Activated T-cell treated with anti-CD3 and anti-CD28 coated beads for 1 hour (primary cell): ENCODE measurements around the gene IGSF21.

Experiments
- DNase-seq: peaks from one replicate; pipeline ENCODE4 v3.0.0-alpha.2; 2020; ENCODE audit warnings: low read depth

The IGSF21 gene

DNA sequence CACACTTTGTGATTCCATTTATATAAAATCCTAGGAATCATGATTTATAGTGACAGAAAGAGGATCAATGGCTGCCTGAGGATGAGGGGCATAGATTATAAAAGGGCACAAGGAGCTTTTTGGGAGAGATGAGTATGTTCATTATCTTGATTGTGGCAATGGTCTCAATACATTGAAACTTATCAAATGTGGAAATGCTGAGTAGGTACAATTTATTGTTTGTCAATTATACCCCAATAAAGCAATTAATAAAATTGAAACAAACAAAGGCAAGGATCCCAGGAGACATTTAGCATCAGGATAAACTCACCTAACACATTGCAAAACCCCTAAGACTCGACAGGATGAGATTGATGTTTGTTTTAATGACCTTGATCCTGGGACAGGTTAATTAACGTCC, 220.1 kb downstream of the IGSF21 start:
- DNase-seq: no peak

DNA sequence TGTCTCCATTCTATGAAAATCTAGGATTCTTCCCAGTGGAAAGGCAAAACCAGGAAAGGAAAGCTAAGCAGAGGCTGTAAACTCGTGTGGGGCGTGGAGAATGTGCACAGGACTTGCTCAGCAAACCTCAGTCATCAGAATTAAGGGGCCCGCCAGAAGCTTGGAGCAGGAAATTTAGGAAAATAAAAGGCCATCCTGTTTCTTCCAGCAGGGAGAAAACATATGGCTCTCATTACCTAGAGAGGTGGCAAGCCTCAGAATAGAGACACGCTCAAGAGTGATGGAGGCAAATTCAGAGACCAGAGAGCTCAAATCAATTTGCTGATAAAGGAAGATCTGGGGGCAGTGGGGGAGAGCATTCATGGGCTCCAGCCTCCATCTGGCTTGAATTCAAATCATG, 221.2 kb downstream of the IGSF21 start:
- DNase-seq: no peak

DNA sequence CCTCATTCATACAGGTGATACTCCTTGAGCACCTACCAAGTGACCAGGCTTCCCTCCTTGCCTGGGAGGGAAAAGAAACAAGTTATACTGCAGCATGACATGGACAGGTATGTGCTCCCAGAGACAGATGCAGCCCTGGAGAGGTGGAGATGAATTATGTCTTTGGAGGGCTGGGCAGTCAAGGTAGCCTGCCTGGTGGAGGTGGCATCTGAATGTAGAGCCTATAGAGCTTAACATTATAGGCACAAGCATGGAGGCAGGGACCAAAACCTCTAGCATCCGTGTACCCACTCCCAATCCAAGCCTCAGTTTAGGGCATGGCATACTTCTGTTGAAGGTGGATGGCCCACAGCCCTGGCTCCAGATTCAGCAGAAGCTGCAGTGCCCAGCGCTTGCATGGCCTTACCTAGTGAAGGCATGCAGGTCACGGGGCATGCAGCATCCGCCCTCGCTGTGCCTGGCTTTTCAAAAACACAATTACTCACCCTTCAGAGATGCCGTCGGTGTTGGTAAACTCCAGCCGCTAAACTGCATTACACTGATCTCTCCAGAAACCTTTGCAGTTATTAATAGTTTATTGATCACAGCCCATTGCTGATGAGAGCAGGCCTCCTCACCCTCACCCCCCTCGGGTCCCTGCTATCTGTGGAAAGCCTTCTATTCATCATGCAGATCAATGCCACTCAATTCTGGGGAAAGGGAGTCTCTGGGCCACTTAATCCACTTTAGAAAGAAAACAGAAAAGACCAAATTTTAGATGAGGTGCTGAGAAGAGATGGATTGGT, 222.1 kb downstream of the IGSF21 start:
- DNase-seq: no peak

DNA sequence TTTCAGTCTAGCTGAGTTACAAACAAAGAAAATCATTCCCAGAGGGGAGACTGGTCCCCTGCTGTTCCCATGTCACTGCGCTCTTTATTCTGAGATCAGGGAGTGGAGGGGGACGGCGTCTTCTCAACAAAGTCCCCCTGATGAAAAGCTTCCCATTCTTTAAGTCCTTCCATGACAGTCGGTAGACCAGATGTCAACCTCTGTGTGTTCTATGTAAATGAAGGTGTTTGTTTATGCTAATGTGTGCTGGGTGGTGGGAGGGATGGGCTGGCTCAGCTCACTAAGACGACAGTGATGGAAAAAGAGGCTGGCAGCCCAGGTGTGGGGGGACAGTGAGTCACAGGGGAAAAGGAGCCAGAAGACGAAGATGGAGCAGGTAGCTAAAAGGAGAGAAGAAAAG, 225.0 kb downstream of the IGSF21 start:
- no peak for DNase-seq

DNA sequence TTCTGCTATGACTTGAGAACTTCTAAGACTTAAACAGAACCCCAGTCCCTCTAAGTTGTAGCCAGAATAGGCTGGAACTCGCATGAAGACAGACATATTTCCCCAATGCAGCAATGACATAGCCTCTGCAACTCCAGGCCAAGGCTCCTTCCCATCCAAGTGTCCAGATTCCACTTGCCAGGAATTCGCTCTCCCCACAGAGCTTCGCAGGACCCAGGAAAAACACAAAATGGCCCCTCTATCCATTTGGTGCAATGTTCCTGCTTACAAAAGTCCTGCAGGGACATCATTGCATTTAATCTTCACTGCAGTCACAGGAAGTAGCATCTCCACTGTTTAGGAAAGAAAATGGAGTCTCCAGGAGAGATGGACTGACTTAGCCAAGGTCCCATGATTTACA, 225.6 kb downstream of the IGSF21 start:
- no peak for DNase-seq

DNA sequence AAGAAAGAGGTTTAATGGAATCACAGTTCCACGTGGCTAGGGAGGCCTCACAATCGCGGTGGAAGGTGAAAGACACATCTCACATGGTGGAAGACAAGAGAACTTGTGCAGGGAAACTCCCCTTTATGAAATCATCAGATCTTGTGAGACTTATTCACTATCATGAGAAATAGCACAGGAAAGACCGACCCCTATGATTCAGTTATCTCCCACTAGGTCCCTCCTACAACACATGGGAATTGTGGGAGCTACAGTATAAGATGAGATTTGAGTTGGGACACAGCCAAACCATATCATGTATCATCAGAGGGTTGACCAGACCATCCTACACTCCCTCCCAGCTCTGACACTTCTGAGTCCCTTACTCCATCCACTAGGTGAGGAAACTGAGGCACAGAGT, 229.2 kb downstream of the IGSF21 start:
- DNase-seq: no peak

DNA sequence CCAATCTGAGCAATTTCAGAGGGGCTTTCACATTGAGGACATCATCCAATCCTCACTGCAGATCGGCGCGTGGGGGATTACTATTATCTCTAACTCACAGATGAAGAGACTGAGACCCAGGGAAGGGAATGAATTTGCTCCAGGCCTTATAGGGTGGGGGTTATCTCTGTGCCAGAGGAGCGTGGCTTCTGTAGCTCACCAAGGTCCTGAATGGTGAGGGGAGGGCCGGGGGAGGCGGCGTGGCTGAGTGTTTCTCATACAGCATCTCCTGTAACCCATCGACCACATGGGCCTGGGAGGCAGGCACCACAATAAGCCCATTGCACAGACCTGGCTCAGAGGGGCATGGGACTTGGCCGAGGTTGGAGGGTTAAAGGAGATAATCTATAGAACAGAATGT, 230.2 kb downstream of the IGSF21 start:
- DNase-seq: no peak

DNA sequence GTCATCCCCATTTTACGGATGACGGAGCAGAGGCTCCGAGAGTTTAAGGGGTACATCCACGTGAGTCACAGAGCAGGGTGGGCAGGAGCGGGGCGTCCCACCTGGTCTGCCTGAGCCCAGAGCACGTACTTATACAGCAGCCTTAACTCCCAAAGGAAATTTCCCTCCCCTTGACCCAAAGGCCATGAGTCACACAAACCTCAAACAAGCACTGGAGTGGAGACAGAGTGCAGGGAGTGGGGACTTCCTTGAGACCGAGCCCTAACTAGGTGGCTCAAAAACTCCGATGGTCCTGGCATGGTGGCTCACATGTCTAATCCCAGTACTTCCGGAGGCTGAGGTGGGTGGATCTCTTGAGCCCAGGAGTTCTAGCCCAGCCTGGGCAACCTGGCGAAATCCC, 231.6 kb downstream of the IGSF21 start:
- DNase-seq: no peak

DNA sequence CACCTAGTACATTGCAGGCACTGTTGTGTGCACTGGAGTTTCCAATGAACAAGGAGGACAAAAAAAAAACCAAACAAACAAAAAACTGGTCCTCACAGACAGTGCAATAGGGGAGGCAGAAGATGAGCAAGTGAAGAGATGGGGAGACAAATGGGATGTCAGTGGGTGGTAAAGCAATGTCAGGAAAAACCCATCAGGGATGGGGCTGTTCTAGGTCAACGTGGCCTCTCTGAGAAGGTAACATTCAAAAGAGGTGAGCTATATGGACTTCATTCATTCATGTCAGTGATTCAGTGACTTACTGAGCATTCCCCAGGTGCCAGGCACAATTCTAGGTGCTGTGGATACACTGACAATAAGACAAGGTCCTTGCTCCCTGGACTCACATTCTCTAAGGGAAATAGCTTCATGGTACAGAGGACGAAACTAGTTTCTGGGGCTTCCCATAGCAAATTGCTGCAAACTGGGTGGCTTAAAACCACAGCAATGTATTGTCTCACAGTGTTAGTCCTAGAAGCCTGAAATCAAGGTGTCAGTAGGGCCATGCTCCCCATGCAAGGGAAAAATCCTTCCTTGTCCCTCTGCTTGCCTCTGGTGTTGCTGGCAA, 232.7 kb downstream of the IGSF21 start:
- no peak for DNase-seq

DNA sequence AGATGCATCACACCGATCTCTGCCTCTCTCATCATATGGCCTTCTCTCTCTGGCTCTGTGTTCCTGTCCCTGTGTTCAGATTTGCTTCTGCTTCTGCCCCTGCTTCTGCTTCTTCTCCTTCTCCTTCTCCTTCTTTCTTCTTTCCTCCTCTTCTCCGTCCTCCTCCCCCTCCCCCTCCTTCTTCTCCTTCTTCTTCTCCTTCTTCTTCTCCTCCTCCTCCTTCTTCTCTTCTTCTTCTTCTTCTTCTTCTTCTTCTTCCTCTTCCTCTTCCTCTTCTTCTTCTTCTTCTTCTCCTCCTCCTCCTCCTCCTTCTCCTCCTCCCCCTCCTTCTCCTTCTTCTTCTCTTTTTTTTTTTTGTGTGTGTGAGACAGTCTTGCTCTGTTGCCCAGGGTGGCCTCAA, 233.2 kb downstream of the IGSF21 start:
- no peak for DNase-seq

DNA sequence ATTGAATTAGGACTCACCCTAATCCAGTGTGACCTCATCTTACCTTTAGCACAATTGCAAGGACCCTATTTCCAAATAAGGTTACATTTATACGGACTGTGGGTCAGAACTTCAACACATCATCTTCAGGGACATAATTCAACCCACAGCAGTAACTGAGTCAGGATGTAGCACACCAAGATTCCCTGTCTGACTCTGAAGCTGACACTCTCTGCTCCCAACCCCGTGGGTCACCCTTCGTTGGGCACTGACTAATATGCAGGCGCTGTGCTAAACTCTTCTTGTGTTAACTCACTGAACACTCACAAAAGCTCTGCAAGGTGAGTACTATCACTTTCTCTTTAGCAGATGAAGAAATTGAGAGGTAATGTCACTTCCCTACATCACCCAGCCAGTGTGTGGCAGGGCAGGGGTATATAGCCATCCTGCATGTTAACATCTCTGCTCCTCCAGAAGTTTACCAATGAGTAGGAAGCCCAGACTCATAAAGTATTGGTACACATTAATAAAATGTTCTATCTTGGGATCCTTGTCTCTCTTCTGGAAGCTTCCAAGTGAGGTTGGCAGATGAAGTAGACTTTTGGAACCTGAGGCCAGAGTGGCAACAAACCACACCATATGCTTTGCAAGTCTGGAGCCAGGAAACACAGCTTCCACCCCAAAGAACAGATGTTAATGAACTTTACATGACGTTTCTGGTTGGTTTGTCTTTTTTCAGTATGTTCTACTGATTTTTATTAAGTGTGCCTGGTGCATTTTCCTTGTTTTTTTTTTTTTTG, 233.9 kb downstream of the IGSF21 start:
- DNase-seq: no peak

DNA sequence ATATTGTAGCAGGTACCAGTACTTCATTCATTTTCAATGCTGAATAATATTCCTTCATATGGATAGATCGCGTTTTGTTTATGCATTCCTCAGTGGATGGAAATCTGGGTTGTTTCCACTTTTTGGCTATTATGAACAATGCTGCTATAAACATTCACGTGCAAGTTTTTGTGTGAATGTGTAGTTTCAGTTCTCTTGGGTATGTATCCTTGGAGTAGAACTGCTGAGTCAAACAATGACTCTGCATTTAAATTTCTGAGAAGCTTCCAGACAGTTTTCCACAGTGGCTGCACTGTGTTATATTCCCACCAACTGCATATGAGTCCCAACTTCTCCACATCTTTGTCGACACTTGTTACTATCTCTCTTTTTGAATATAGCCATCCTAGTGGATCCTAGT, 235.1 kb downstream of the IGSF21 start:
- no peak for DNase-seq

DNA sequence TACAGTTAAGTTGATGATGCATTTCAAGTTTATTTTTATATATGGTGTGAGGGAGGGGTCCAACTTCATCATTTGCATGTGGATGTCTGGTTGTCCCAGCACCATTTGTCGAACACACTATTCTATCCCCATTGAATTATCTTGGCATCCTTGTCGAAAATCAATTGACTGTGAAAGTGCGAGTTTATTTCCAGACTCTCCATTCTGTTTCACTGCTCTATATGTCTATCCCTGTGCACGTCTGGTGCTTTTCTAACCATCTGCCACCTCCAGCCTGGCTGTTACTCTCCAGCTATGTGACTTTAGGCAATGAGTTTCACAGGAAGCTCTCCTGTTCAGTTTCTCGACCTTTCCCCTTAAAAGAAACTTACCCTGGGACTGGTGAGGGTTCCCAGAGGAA, 236.0 kb downstream of the IGSF21 start:
- no peak for DNase-seq

DNA sequence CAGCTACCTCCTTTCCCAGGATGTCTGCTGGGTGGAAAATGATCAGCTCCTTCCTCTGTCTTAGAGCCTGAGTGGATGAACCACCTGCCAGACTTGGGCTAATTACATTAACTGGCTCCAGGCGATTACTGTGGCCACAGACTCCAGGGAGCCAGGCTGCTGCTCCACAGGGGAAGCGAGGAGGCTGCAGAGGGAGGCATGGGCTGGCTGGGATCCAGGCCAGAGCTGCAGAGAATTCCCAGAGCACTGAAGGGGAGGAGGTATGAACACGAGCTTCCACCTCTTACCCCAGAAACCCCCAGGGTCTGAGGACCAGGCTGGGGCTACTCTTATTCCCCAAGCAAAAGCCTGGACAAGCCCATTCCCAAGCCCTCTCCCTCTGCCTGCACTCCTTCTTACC, 237.2 kb downstream of the IGSF21 start:
- DNase-seq: no peak

DNA sequence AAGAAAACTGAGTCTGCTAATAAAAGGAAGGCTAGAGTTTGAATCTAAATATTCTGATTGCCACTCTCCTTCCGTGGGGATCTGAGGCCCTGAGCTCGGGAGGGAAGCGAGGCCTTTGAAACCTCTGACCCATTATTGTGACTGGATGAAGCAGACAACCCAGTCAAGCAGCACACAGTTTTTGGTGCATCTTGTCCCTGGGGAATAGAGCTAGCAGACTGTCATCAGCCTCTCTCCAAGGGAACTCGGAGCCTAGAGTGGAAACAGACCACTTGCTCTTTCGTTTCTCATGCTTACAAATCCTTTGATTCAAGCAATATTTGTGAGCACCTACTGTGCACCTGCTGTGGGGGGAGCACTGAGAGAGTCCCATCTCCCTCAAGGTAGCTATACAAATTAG, 240.0 kb downstream of the IGSF21 start:
- DNase-seq: no peak

DNA sequence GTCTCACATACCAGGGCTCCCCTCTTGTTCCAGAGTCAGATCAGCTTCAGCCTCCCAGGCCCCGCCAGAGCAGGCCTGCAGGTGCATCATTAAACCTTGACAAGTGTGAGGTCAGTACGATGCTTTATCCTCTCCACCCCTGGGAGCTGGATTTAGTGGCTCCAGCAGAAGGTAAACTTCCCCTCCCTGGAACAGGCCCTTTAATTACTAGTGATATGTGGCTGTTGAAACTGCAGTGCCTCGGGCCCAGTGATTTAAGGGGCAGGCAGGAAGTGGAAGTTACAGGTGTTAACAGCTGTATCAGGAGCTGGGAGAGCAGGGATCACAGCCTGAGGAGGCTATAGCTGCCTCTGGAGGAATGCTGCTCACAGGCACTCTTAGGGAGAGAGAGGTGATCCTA, 240.8 kb downstream of the IGSF21 start:
- DNase-seq: no peak

DNA sequence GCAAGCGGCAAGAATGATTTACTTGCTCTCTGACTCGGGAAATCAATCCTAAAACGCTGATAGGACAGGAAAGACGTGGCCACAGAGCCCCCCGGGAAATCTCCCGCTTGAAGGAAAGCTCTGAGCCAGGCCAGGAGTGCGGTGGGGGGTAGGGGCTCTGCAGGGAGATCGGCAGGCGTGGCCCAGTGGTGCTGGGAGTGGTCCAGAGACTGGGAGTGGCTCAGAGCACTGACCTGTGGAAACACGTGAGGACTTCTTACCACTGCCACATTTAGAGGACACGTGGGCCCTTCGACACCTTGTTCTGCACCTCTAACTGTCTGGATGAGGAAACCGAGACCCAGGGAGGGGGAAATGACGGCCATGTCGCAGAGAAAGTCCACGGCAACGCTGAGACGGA, 243.1 kb downstream of the IGSF21 start:
- no peak for DNase-seq

DNA sequence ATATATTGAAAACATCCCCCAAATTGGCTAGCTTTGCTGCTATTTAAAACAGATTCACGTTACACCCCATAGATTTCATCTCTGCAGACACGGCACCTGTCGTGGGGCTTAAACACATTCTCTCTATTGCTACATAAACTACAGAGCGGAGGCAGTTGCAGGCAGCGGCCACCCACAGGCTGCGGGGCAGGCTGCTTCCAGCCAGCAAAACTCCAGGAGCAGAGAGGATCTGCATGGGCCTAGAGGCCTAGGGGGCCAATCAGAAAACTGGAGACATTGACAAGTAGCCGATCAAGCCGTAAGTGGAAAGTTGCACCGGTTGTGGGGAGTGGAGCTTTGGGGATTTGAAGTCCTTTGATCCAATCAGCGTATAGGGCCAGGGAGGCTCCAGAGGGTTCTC, 244.1 kb downstream of the IGSF21 start:
- DNase-seq: no peak

DNA sequence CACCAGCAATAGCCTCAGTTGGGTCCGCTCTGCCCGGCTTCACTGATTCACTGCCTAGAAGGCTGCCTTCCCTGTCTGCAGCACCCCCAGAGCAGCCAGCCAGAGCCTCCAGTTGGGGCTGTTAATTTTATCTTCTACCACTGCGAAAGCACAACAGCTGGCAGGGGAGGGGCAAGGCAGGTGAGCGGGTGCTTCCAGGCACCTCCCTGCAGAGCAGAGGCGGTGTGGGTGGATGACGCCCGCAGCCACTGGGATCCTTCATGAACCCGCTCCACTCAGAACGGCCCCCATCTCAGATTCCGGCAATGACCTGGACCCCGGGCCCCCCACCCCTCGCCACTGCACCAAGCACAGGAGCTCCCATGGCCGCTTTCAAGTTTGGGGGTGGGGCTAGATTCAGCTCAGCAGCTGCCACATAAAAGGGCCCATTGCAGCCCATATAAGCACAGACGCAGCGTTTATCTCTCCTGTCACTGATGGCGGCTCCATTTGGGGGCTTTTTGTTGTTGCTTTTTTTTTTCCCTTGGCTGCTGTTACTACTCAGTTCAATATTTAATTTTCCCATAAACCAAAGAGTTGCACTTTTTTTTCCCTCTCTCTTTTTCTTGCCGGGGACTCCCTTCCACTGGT, 245.2 kb downstream of the IGSF21 start:
- no peak for DNase-seq

DNA sequence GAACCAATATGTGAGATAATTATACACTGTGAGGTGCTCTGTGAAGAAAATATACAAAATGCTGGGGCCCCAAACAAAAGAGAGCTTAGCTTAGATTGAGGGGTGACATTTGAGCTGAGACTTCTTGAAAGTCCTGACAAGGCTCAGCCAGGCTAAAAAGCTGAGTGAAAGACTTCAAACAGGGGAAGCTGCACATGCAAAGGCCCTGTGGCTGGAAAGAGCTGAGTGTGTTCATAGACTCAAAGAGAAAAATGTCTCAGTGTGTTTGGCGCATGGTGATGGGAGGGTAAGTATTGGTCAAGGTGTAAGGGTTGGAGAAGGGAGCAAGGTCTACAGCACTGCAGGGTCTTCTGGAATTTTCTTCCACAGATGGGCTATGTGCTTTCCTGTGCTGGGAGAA, 245.9 kb downstream of the IGSF21 start:
- no peak for DNase-seq

DNA sequence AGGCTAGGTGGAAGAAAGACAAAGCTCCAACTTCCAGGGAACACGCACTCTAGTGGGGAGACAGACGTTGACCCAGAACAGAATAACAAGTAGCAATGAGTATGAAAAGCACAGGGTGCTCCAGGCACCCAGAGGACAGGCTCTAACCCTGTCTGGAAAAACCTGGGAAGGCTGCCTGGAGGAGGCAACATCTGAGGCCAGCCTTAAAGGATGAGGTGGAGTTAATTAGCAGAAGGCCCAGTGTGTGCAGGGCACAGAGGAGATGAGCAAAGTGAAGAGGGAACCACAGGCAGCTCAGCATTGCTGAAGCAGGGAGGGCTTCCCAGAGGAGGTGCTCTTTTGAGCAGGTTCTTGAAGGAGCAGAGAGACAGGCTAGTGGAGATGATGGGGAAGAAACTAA, 246.4 kb downstream of the IGSF21 start:
- DNase-seq: no peak

DNA sequence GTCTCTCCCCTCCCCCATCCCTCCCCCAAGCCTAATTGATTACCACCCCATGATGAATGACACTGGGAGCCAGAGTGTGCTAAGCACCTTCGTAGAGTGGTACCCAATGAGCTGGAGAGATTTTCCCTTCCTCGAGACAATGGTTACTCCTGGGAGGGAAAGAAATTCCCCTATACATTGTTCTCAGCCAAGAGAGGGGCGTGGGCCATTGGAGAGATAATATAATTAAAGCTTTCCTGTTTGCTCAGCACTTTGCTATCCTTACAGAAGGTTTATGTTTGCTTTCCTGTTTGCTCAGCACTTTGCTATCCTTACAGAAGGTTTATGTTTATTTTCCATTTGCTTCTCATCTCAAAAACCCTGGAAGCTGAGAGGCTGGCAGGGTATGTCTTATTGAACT, 247.0 kb downstream of the IGSF21 start:
- DNase-seq: no peak
